GM20000 (cell line): ENCODE data around the gene PODXL.

ENCODE experiments used
- DNase-seq: peaks from one replicate; pipeline ENCODE4 v3.0.0; 2012; ENCODE audit warnings: low spot score
- CTCF ChIP-seq: IDR thresholded peaks from 2 replicates; pipeline ENCODE4 v1.5.1; 2012; ENCODE audit warnings: mild to moderate bottlenecking, control low read depth; ENCODE audit errors: extremely low read depth, missing control alignments

The PODXL gene

DNA sequence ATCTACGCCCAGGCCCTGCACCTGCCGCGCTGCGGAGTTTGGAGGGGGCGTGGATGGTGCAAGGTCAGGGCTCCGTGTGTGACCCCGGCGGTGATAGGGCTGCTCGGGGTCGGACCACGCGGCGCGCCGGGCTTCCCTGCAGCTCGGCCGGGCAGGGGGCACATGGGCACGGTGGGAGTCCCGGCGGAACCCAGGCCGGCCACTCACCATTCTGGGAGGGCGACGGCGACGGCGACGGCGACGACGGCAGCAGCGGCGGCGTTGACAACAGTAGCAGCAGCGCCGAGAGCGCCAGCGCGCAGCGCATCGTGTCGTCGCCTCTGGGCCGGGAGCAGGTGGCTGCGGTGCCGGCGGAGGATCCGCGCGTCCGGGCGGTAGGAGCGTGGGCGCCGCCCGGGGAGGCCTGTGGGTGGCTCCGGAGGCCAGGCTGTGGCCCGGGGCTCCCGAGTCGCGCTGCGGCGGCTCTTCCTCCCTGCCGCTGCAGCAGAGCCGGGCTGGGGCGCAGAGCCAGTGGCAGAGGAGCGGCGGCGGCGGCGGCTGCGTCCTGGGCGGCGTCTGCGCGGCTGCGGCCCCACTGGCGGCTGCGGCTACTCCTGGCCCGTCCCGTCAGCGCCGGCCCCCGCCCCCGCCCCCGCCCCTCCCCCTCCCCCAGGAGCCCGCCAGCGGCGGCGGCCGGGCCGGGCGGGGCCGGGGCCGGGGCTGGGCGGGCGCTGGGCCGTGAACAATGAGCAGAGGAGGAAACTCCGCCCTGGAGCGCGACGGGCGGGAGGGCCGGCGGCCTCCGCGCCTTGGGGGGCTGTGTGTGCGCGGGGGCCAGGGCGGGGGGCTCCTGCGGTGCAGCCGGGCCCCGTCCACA lies at the start of gene PODXL:
PODXL (minus strand) TSS at position 576 of the 856 bp plus-strand sequence; CDS start at position 307, 269 bp downstream.
- DNase-seq = peak; percentile 92
- no peak for TF ChIP-seq CTCF

GRCh38 chr7:131605280-131605878 lies 49.0 kb upstream of the PODXL start:
- TF ChIP-seq CTCF = no peak
- DNase-seq = no peak

GRCh38 chr7:131604841-131605279 lies 48.4 kb upstream of the PODXL start:
- TF ChIP-seq CTCF = no peak

GRCh38 chr7:131603932-131604331 lies 47.5 kb upstream of the PODXL start:
- TF ChIP-seq CTCF = no peak
- no peak for DNase-seq

More at GRCh38 chr7:131604841-131605279, 48.4 kb upstream of the PODXL start:
- no peak for DNase-seq

DNA sequence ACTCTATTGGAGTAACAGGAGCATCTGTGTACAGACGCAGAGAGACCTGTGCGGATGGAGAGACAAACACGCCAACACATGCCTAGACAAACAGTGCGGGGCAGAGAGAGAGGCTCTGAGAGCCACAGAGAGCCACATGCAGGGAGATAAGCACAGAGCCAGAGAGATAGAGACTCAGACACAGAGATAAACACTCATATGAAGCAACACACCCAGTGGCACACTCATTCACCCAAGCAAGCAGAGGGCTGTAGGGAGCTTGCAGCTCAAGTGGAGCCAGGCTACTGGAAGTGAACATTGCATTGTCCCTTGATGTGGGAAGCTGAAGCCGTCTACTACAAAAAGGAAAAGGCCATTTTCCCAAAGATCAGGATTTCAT lies 46.6 kb upstream of the PODXL start:
- no peak for TF ChIP-seq CTCF
- DNase-seq = no peak

DNA sequence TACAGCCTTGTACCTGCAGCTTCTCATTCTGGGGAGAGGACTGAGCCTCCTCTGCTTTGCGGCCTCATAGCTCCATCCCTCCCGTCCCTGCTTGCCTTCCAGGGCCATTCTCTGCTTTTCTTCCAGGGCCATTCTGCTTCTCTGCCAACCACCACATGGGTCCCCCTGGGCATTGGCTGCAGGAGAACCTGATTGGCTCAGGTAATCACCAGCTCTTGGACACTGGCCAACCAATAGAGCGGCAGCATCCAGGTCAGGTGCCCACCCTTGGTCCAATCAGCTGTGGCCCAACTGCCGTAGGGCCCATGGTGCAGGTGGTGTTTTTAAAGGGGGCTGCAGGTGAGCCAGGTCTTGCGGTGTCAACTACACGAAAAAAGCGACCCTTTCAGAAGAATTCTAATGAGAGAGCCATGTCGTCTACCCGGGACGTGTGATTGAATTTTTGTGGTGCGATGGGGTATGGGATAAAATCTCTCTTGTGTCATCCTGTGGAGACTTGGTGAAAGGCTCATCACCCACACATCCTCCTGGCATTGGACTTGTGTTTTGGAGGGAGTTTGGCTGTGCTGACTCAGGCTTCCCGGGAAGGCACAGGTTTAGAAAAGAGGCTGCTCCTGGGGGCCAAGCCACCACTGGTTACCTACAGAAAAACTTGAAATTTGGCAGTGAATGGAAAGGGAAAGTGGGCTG lies 46.0 kb upstream of the PODXL start:
- no peak for DNase-seq
- no peak for TF ChIP-seq CTCF
